ENCODE measurements around the gene S1PR5.
A peak's percentile ranks its signal among the peaks of the same experiment; 100 is the strongest.

S1PR5 gene

GRCh38 chr19:10514211-10515145 lies 2.8 kb downstream of the S1PR5 start:
- no peak for DNase-seq (ENCODE audit: low read depth in 2 of 2)

DNA sequence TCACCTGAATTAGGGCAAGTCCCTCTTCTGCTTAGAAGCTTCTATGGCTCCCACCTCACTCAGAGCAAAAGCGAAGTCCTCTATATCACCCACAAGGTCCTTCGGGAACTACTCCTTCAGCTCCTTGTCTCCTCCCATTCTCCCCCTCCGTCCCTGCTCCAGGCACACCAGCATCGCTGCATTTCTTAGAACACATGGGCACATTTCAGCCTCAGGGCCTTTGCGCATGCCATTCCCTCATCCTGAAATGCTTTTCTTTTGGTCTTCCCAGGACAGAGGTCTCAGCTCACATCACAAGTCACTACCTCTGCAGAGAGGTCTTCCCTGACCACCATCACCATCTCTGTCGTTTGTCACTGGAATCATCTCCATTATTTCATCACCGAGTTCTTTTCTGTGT lies 4.0 kb downstream of the S1PR5 start:
- no peak for DNase-seq (ENCODE audit: low read depth in 2 of 2)

GRCh38 chr19:10510301-10510802 lies 6.9 kb downstream of the S1PR5 start:
- DNase-seq (ENCODE audit: low read depth in 2 of 2): peak; percentile 50 to 54

- DNase-seq (ENCODE audit: low read depth in 2 of 2): no peak
These were observed 8.5 kb downstream of the S1PR5 start for GRCh38 chr19:10508707-10509106.

DNA sequence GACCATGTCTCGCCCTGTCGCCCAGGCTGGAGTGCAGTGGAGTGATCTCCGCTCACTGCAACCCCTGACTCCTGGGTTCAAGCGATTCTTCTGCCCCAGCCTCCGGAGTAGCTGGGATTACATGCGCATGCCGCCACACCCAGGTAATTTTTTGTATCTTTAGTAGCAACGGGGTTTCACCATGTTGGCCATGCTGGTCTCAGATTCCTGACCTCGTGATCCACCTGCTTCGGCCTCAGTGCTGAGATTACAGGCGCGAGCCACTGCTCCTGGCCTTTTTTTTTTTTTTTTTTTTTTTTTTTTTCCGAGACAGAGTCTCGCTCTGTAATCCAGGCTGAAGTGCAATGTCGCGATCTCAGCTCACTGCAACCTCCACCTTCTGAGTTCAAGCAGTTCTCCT lies 9.2 kb downstream of the S1PR5 start:
- no peak for DNase-seq (ENCODE audit: low read depth in 2 of 2)

DNA sequence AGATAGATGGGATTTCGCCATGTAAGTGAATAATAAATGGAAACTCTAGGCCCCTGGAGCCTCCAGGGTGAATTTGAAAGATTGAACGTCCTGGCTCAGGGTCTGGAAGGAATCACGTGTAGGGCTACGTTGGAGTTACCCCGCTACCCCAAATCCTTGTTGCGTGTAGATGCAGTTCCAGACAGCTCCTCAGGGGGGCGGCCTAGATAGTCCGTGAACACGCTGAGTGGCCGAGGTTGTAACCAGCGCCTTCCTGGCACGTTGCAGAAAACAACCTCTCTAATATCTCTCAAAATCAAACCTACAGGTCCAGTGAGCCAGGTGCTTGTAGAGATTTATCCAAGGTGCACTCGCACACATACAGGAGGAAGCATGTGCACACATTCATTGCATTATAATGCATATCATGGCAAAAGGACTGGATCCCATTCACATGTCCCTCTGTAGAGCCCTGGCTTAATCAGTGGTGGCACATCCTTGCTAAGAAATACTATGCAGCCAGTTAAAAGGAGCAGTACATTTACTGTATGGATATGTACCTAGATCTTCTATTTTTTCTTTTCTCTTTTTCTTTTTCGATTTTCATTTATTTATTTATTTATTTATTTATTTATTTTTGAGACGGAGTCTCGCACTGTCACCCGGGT lies 11.5 kb downstream of the S1PR5 start:
- peak; percentile 78 to 81 for DNase-seq (ENCODE audit: low read depth in 2 of 2)

- no peak for DNase-seq (ENCODE audit: low read depth in 2 of 2)
These were observed 14.1 kb downstream of the S1PR5 start, which contains the start of gene KEAP1 for GRCh38 chr19:10503002-10503789. Gene KEAP1, minus strand, starts transcription at chr19:10503356. Its CDS starts 3,323 bp downstream, at chr19:10500033.

DNA sequence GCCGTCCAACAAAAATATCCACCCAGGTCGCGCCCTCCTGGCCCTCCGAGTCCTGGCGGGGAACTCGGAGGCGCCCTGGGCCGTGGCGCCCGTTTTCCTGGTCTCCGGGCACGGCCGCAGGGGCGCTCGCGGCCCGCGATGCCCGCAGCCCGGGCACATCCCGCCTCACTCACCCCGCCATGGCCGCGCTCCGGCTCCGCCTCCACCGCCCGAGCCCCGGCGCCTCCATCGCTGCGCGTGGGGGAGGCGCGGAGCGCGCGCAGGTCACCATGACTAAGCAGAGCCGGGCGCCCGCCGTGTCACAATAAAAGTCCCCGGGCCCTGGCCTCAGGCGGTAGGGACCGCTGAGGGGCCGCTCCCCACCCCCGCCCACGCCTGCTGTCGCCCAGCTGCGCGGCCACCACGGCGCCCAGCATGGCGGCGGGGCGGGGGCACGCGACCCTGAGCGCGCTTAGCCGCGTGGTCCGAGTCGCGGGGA lies 14.7 kb downstream of the S1PR5 start:
- DNase-seq (ENCODE audit: low read depth in 2 of 2): peak; percentile 80 to 89

- DNase-seq (ENCODE audit: low read depth in 2 of 2): peak in 1 of 2 donors; percentile 49
These were observed 15.2 kb downstream of the S1PR5 start for GRCh38 chr19:10501971-10502523.

DNA sequence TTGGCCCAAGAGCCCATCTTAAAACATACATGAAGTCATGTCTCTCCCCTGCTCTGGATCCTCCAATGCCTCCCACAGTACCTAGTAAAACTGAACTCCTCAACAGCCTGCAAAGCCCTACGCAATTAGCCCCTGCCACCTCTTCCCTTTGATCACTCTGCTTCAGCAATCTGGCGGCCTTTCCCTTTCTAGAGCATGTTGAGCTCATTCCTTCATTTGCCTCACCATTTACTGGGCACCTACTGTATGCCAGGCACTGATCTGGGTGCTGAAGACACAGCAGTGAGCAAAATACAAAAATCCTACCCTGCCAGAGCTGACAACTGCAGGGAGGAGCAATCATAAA lies 17.0 kb downstream of the S1PR5 start:
- DNase-seq (ENCODE audit: low read depth in 2 of 2): no peak

DNA sequence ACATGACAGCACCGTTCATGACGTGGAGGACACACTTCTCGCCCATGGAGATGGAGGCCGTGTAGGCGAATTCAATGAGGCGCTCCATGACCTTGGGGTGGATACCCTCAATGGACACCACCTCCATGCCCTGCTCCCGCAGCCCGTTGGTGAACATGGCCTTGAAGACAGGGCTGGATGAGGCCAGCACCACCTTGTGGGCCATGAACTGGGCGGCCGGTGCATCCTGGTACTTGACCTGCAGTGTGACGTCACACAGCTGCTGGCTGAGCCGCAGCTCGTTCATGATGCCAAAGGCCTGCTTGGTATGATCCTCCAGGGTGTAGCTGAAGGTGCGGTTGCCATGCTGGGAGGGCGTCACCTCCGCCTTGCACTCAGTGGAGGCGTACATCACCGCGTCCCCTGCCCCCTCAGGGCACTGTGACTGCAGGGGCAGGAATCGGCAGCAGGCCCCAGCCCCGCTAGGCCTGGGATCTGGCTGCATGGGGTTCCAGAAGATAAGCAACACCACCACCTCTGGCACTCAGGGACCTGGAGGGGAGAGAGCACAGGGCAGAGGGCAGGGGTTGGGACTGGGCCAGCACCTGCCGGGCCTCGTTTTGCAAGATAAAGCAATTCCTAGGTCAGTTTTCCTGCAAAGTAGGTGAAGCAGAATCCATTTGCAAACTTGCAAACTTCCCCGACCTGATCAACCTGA lies 17.5 kb downstream of the S1PR5 start:
- DNase-seq (ENCODE audit: low read depth in 2 of 2): no peak

- no peak for DNase-seq (ENCODE audit: low read depth in 2 of 2)
These were observed 19.9 kb downstream of the S1PR5 start for GRCh38 chr19:10497371-10497770.

DNA sequence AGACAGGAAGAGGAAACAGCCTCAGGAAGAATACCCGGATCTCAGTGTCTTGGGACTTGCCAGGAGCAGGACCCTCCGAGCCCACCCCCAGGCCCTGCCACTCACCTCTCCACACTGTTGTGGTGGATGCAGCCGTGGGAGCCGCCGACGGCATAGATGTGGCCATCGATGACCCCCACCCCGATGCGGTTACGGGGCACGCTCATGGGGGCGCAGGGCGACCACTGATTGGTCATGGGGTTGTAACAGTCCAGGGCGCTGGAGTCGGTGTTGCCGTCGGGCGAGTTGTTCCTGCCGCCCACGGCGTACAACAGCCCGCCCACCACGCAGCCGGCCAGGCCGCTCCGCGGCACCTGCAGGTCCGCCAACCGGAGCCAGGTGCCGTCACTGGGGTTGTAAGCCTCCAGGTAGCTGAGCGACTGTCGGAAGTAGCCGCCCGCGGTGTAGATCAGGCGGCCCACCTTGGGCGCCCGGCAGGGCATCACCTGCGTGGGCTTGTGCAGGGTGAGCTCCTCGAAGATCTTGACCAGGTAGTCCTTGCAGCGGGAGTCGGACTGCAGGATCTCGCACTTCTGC lies 25.7 kb downstream of the S1PR5 start:
- no peak for DNase-seq (ENCODE audit: low read depth in 2 of 2)

DNA sequence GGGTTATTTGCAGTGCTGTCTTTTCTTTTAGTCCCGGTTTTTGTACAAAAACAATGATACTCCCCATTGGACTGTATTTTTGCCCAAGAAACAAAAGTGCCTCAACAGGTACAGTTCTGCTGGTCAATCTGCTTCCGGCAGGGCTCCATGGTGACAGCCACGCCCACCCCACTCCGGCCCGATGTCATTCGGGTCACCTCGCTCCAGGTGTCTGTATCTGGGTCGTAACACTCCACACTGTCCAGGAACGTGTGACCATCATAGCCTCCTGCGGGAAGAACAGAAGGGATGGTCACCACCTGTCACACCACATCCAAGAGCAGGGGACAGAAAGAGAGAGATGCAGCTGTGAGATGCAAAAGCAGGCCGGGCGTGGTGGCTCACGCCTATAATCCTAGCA lies 30.7 kb downstream of the S1PR5 start:
- DNase-seq (ENCODE audit: low read depth in 2 of 2): no peak

GRCh38 chr19:10478903-10479384 lies 38.3 kb downstream of the S1PR5 start:
- DNase-seq (ENCODE audit: low read depth in 2 of 2): peak; percentile 81 to 84

- no peak for DNase-seq (ENCODE audit: low read depth in 2 of 2)
These were observed 38.8 kb downstream of the S1PR5 start for GRCh38 chr19:10478476-10478875.

DNA sequence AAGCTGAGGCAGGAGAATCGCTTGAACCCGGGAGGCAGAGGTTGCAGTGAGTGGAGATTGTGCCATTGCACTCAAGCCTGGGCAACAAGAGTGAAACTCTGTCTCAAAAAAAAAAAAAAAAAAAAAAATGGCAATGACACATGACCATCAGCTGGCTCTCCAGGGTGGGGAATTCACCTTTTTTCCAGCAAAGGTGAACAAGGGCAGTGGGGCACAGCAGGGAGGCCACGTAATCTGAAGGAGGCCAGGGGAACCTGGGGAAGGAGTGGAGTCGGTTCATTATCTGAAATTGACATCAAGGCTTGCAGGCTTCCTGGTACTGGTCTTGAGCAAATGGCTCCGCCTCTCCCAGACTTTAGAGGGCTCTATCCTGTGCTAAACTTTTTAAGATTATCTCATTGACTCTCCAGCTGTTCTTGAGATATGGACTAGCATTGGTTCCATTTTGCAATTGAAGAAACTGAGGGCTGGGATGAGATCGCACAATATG lies 42.2 kb downstream of the S1PR5 start:
- no peak for DNase-seq (ENCODE audit: low read depth in 2 of 2)

DNA sequence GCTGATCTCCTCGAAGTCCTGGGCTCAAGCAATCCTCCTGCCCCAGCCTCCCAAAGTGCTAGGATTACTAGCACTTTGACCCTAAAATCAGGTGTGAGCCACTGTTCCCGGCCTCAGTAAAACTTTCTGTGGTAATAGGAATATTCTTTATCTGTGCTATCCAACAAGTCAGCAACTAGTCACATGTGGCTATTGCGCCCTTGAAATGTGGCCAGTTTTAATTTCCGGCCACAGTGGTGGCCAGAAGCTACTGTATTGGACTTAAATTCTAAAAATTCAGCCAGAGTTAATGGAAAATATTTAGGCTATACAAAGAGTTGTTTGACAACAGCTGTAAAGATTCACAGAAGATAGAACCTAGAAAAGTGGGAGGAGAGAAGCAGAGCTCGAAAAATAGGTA lies 44.1 kb downstream of the S1PR5 start:
- no peak for DNase-seq (ENCODE audit: low read depth in 2 of 2)

GRCh38 chr19:10471909-10472308 lies 45.3 kb downstream of the S1PR5 start:
- no peak for DNase-seq (ENCODE audit: low read depth in 2 of 2)

- no peak for DNase-seq (ENCODE audit: low read depth in 2 of 2)
These were observed 49.1 kb downstream of the S1PR5 start for GRCh38 chr19:10468133-10468532.
